BLaER1 treated with 17β-estradiol and CSF1 and Interleukin-3, amounts not matched to agents 10 nM and 100 nM (cell line): ENCODE results near the gene GPC1.

Source experiments
- H3K27ac ChIP-seq, 11 experiments: shearing (Covaris generic); formaldehyde crosslinking; 2 replicates each; pipeline ENCODE4 v1.8.1; 2022
- H3K27me3 ChIP-seq, 11 experiments: shearing (Covaris generic); formaldehyde crosslinking; 2 replicates each; pipeline ENCODE4 v1.8.1; 2022
- H3K36me3 ChIP-seq, 11 experiments: shearing (Covaris generic); formaldehyde crosslinking; 2 replicates each; pipeline ENCODE4 v1.8.1; 2022
- H3K4me1 ChIP-seq, 10 experiments: shearing (Covaris generic); formaldehyde crosslinking; 2 replicates each; pipeline ENCODE4 v1.8.1; 2022
- H3K4me2 ChIP-seq, 11 experiments: shearing (Covaris generic); formaldehyde crosslinking; 2 replicates each; pipeline ENCODE4 v1.8.1; 2022
- H3K4me3 ChIP-seq, 10 experiments: shearing (Covaris generic); formaldehyde crosslinking; 2 replicates each; pipeline ENCODE4 v1.8.1; 2022
- H3K9ac ChIP-seq, 11 experiments: shearing (Covaris generic); formaldehyde crosslinking; 2 replicates each; pipeline ENCODE4 v1.8.1; 2022
- H3K9me3 ChIP-seq, 11 experiments: shearing (Covaris generic); formaldehyde crosslinking; replicated peaks in 1 of 11; 2 replicates each; pipeline ENCODE4 v1.8.1; 2022
- H4K20me1 ChIP-seq, 11 experiments: shearing (Covaris generic); formaldehyde crosslinking; 2 replicates each; pipeline ENCODE4 v1.8.1; 2022
- Cebpa-rat ChIP-seq, 11 experiments: shearing (Covaris generic); IDR thresholded peaks; 2 replicates each; pipeline ENCODE4 v1.8.1; 2022

The GPC1 gene

DNA sequence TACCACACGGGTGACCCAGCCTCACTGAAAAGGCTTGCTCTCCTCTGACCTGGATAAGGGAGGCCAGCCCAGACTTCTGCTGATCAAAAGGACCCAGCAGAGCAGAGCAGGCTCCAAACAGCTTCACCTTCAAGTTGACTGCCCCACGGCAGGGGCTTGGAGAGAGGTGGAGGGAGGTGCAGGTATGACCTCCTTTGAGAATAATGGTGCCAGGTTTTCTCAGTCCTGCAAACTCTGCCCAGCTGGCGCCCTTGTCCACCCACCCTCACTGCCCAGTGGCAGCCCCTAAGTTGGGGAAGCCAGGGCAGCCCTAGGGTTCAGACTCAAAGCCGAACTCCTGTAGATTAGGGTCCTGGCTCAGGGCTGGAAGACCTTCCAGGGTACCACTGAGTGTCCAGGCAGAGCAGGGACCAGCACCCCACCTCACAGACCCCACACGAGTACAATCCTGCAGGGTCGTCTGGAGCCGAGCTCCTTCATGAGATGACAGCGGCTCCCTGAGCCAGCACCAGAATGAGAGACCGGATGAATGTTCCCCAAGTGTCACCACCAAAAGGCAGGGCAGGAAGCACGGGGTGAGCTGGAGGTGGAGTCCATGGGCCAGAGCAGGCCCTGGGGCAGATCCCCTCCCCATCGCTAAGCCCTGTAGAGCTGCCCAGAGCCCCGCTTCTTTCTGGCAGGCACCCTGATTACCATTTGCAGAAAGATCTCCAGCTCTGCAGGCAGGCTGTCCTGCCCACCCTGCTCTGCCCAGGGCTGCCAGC lies 3.6 kb upstream of the GPC1 start:
- Histone ChIP-seq H4K20me1 (peaks cover 0 to 20% (median 8%) of the 10 kb centered on the region in 11 experiments; a peak in 18 of 22 replicates), H3K27me3 (peaks cover 8 to 14% (median 13%) of the 10 kb centered on the region in 11 experiments), H3K9me3 (no peaks in the 10 kb centered on the region), H3K4me1 (peaks cover 7 to 30% (median 24%) of the 10 kb centered on the region in 10 experiments), H3K27ac (no peak overlapping the region), H3K4me2 (no peak overlapping the region), H3K36me3 (no peaks in the 10 kb centered on the region), H3K4me3 (no peak overlapping the region), H3K9ac (no peak overlapping the region)
- no peak for TF ChIP-seq Cebpa-rat (IDR thresholded peaks at IDR 0.05)

DNA sequence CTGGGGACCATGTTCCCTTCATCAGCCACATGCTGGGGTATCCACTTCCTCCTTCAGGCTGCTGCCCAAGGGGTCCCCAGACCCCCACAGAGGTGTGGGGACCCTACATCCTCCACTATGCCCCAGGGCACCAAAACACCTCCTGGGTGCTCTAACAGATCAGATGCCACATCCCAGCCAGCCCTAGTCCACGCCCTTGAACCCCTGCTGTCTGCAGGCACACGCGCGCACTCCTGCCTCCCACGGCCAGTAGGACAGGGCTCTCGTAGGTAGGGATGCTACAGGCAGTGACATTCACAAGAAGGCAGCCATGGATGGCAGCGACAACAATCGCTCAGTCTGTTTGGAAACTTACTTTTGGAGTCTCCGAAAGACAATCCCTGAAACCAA lies 3.0 kb upstream of the GPC1 start:
- Histone ChIP-seq H3K27ac (no peak overlapping the region), H4K20me1 (peaks cover 0 to 26% (median 14%) of the 10 kb centered on the region in 11 experiments; a peak in 19 of 22 replicates), H3K9me3 (no peaks in the 10 kb centered on the region), H3K4me2 (no peak overlapping the region), H3K4me1 (peaks cover 10 to 36% (median 29%) of the 10 kb centered on the region in 10 experiments), H3K36me3 (no peaks in the 10 kb centered on the region), H3K27me3 (peaks cover 14 to 20% (median 19%) of the 10 kb centered on the region in 11 experiments), H3K4me3 (no peak overlapping the region), H3K9ac (no peak overlapping the region)
- TF ChIP-seq Cebpa-rat (IDR thresholded peaks at IDR 0.05) = no peak

DNA sequence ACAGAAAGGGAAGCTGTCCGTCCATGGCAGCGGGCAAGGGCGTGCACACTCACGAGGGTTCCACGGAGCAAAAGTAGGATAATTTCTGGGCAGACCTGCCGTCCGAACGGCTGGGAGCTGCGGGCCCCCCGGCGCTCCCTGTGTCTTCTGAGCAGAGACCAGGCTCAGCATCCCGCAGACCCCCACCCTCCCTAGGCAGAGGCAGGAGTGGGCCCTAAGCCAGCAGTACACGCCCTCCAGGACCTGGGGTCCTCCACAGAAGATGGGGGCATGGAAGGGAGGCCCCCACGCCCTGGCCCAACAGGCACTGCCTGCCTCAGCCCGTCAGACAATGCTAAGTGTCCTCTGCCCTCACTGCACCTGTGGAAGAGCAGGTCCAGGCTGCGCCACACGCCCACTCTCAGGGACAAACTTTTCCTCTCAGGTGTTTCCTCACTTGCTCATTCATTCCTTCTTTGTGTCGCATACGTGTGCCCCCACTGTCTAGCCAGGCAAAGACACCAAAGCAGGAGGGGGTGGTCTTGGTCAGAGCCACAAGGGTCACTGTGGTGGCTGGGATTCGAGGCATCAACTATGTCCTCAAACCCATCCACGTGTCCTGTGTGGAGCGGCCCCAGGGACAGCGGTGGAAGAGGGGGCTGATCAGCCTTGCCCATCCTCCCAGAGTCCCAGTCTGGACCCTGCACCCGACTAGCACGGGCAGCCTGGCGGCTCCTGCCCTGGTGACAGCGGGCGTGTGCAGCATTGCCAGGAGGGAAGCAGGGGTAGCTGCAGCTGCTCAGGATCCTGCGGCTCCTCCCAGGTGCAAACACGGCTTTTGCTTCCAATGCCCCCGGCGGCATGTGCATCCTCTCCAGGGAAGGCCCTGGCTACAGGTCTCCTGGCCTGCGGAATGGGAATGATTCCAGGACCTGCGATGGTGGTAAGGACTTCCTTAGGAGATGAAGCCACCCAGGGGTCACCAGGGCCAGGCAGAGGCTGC lies 2.4 kb upstream of the GPC1 start:
- Histone ChIP-seq H3K4me1 (peaks cover 10 to 43% (median 32%) of the 10 kb centered on the region in 10 experiments), H3K27ac (no peak overlapping the region), H3K36me3 (no peaks in the 10 kb centered on the region), H4K20me1 (peaks cover 0 to 33% (median 21%) of the 10 kb centered on the region in 11 experiments; a peak in 19 of 22 replicates), H3K9me3 (no peaks in the 10 kb centered on the region), H3K4me3 (no peak overlapping the region), H3K9ac (no peak overlapping the region), H3K27me3 (peaks cover 21 to 26% (median 26%) of the 10 kb centered on the region in 11 experiments), H3K4me2 (peak overlapping the region in 7 of 11 experiments; percentile 92 to 100 (median 98); a peak in 8 of 22 replicates)
- no peak for TF ChIP-seq Cebpa-rat (IDR thresholded peaks at IDR 0.05)

DNA sequence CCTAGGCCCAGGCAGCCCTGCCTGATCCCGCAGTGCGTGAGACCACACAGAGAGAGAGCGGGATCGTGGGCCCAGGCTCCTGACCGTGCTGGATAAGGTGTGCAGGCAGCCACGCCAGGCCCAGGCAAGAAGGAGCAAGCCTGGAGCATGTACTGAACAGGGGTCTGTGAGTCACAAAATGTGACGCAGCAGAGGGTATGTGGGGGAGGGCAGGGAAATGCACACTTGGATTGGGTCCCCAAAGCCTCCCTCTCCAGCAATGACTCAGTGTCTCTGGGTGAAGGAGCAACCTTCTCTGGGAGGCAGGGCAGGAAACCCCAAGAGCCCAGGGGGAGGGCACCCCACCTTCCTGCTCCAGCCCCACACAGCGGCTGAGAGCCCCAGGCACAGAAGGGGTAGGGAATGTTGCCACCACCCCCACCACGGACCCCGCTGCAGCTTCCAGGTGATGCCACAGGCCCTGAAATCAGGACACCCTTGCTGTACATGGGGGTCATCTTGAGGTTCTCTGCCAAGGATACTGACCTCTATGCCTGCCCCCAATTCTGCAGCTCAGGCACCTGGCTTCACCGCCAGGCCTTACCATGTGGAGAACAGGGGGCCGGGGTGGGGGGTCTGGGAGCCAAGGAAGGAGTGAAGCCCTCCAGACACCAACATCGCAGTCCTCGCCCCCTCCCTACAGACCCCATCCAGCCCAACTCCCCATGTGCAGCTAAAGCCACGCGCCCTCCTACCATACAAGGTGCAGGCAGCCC lies 1.3 kb upstream of the GPC1 start:
- peaks cover 0 to 41% (median 30%) of the 10 kb centered on the region in 11 experiments; a peak in 19 of 22 replicates for H4K20me1 ChIP-seq
- H3K4me1 ChIP-seq = peaks cover 10 to 43% (median 33%) of the 10 kb centered on the region in 10 experiments
- no peaks in the 10 kb centered on the region for H3K36me3 ChIP-seq
- no peak for TF ChIP-seq Cebpa-rat (IDR thresholded peaks at IDR 0.05)
- H3K4me3 ChIP-seq = peak overlapping the region in 9 of 10 experiments; percentile 67 to 83 (median 78); a peak in 18 of 20 replicates
- H3K9me3 ChIP-seq = no peaks in the 10 kb centered on the region
- H3K27ac ChIP-seq = peak overlapping the region in 4 of 11 experiments; percentile 62 to 76 (median 71); a peak in 4 of 22 replicates
- peak overlapping the region; percentile 89 to 100 (median 97) for H3K4me2 ChIP-seq
- peak overlapping the region in 9 of 11 experiments; percentile 69 to 87 (median 79); a peak in 17 of 22 replicates for H3K9ac ChIP-seq
- H3K27me3 ChIP-seq = peaks cover 22 to 30% (median 27%) of the 10 kb centered on the region in 11 experiments

DNA sequence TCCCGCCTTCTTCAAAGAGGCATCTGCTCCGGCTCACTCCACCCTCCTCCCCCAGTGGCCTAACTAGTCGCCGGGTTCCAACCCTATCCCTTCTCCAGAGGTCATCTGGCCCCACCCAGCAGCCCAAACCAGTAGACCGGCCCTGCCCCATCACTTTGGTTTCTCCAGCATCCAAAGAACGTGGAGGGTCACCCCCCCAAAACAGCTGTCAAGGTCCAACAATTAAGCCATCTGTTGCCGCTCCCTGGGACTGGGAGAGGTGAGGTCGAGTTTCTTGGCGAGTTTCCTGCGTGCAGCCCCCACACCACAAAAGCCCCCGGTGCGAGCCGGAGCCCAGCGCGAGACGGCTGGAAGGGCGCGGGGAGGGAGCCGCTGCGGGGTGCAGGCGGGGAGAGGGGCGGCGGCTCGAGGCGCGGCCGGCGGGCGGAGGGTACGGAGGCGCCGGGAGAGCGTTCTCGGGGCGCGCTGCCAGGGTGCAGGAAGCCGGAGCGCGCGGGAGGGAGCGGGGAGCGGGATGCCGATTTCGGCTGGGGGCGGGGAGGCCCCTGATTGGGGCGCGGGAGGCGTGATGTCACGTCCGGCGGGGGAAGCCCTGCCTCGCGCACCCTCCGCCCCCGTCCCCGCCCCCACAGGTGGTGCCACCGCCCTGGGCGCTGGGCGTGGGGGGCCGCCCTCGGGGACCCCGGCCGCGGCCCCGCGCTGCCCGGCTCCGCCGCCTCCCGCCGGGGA lies 571 bp upstream of the GPC1 start:
- H3K27ac ChIP-seq = peak overlapping the region in 10 of 11 experiments; percentile 26 to 76 (median 70); a peak in 16 of 22 replicates
- no peak for TF ChIP-seq Cebpa-rat (IDR thresholded peaks at IDR 0.05)
- H3K9me3 ChIP-seq = no peaks in the 10 kb centered on the region
- peaks cover 0 to 44% (median 36%) of the 10 kb centered on the region in 11 experiments; a peak in 19 of 22 replicates for H4K20me1 ChIP-seq
- H3K4me3 ChIP-seq = peak overlapping the region; percentile 67 to 83 (median 78)
- H3K4me1 ChIP-seq = peaks cover 10 to 43% (median 33%) of the 10 kb centered on the region in 10 experiments
- peak overlapping the region; percentile 42 to 87 (median 77); a peak in 21 of 22 replicates for H3K9ac ChIP-seq
- peaks cover 22 to 30% (median 27%) of the 10 kb centered on the region in 11 experiments for H3K27me3 ChIP-seq
- peak overlapping the region; percentile 89 to 100 (median 97) for H3K4me2 ChIP-seq
- no peaks in the 10 kb centered on the region for H3K36me3 ChIP-seq

DNA sequence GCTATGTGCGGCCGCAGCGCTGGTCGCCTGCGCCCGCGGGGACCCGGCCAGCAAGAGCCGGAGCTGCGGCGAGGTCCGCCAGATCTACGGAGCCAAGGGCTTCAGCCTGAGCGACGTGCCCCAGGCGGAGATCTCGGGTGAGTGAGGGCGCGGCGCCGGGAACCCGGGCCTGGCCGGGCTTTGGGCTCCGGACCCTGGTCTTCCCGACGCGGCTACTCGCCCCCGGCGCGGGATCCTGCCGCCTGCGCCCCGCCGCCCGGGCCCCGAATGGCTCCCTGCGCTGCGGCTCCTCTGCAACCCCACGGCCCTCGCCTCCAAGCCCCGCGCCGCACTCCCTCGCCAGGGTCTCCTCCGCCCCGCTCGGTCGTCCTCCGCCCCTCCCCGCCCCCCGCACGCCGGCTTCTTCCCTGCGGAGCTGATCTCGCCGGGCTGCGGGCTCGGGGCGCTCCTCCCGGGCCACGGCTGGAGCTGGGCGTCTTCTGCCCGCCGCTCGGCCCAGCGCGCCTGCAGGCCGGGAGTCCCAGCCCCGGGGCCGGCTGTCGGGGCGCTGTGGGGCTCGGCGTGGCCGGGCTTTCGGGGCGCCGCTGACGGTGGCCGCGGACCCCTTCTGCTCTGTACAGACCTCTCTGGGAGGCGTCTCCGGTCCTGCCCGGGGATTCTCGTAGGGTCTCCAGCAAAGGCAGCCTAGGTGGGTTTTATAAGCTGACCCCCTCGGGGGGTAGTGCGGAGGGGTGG lies 652 bp downstream of the GPC1 start:
- Histone ChIP-seq H3K9ac (peak overlapping the region; percentile 69 to 87 (median 77)), H3K27me3 (peaks cover 22 to 30% (median 27%) of the 10 kb centered on the region in 11 experiments), H3K27ac (peak overlapping the region in 10 of 11 experiments; percentile 25 to 76 (median 60); a peak in 17 of 22 replicates), H3K4me3 (peak overlapping the region; percentile 67 to 83 (median 78)), H3K36me3 (no peaks in the 10 kb centered on the region), H4K20me1 (peaks cover 0 to 55% (median 38%) of the 10 kb centered on the region in 11 experiments; a peak in 19 of 22 replicates), H3K4me1 (peaks cover 10 to 43% (median 33%) of the 10 kb centered on the region in 10 experiments), H3K9me3 (no peaks in the 10 kb centered on the region), H3K4me2 (peak overlapping the region; percentile 95 to 100 (median 99))
- TF ChIP-seq Cebpa-rat (IDR thresholded peaks at IDR 0.05) = no peak
